HEK293T (cell line): ENCODE measurements around the gene KCNK16.

Experiments used
- BHLHE40 ChIP-seq: fragments of 450-650 bp; IDR thresholded peaks from 2 replicates; pipeline ENCODE4 v1.6.1; 2016; ENCODE audit warnings: mild to moderate bottlenecking, moderate library complexity, borderline replicate concordance
- CTBP1 ChIP-seq: fragments of 450-650 bp; IDR thresholded peaks from 2 replicates; pipeline ENCODE4 v1.6.1; 2016; ENCODE audit warnings: borderline replicate concordance
- FOXA1 ChIP-seq: fragments of 450-650 bp; IDR thresholded peaks from 2 replicates; pipeline ENCODE4 v1.6.1; 2016; ENCODE audit warnings: mild to moderate bottlenecking
- FOXK2 ChIP-seq: fragments of 450-650 bp; IDR thresholded peaks from 2 replicates; pipeline ENCODE4 v1.6.1; 2016; ENCODE audit warnings: mild to moderate bottlenecking
- FOXM1 ChIP-seq: fragments of 450-650 bp; IDR thresholded peaks from 2 replicates; pipeline ENCODE4 v1.6.1; 2017; ENCODE audit warnings: mild to moderate bottlenecking, borderline replicate concordance
- L3MBTL2 ChIP-seq: fragments of 450-650 bp; conservative IDR thresholded peaks from 2 replicates; pipeline ENCODE4 v1.6.1; 2016; ENCODE audit warnings: mild to moderate bottlenecking
- NFRKB ChIP-seq: fragments of 450-650 bp; IDR thresholded peaks from 2 replicates; pipeline ENCODE4 v1.6.1; 2016; ENCODE audit warnings: mild to moderate bottlenecking, moderate library complexity
- SP1 ChIP-seq: fragments of 450-650 bp; IDR thresholded peaks from 2 replicates; pipeline ENCODE4 v1.6.1; 2017
- SUZ12 ChIP-seq: fragments of 450-650 bp; IDR thresholded peaks from 2 replicates; pipeline ENCODE4 v1.6.1; 2016; ENCODE audit warnings: mild to moderate bottlenecking
- TARDBP ChIP-seq: fragments of 450-650 bp; IDR thresholded peaks from 2 replicates; pipeline ENCODE4 v1.6.1; 2016
- ZNF384 ChIP-seq: fragments of 450-650 bp; IDR thresholded peaks from 2 replicates; pipeline ENCODE4 v1.6.1; 2016
- TF ChIP-seq, protein P1 (sequence below): fragments of 450-650 bp; IDR thresholded peaks from 2 replicates; pipeline ENCODE4 v1.6.1; 2016

- TF ChIP-seq ZNF384 (no peak), FOXM1 (no peak), TARDBP (no peak), CTBP1 (no peak), SUZ12 (no peak), FOXK2 (no peak), FOXA1 (no peak), L3MBTL2 (no peak), BHLHE40 (no peak), NFRKB (no peak), SP1 (no peak)
- TF ChIP-seq, protein P1, sequence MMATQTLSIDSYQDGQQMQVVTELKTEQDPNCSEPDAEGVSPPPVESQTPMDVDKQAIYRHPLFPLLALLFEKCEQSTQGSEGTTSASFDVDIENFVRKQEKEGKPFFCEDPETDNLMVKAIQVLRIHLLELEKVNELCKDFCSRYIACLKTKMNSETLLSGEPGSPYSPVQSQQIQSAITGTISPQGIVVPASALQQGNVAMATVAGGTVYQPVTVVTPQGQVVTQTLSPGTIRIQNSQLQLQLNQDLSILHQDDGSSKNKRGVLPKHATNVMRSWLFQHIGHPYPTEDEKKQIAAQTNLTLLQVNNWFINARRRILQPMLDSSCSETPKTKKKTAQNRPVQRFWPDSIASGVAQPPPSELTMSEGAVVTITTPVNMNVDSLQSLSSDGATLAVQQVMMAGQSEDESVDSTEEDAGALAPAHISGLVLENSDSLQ, result no peak
Measured at GRCh38 chr6:39301606-39302005, 20.9 kb downstream of the KCNK16 start.
